Loucy (cell line): Measurements from ENCODE around the gene NAA25.
"Not testable (repeated sequence)": the region's sequence is repeated elsewhere in the genome, so short reads cannot be mapped to it uniquely, and the experiment has no call there.

Experiments
- H2AFZ ChIP-seq: fragments of 200-600 bp; sonication (generic); 2 replicates; pipeline ENCODE4 v1.6.0; 2016; ENCODE audit warnings: antibody characterized with exemption, mild to moderate bottlenecking, low read length, moderate library complexity
- H3F3A ChIP-seq: fragments of 200-600 bp; 2 replicates; pipeline ENCODE4 v1.6.0; 2016; ENCODE audit warnings: antibody characterized with exemption, low read depth, mild to moderate bottlenecking
- H3K27me3 ChIP-seq: fragments of 200-600 bp; sonication (generic); 2 replicates; pipeline ENCODE4 v1.6.1; 2014; ENCODE audit warnings: low read length, mild to moderate bottlenecking; ENCODE audit not compliant: insufficient read depth, poor library complexity, severe bottlenecking
- H3K36me3 ChIP-seq: fragments of 200-600 bp; sonication (generic); 2 replicates; pipeline ENCODE4 v1.6.1; 2016; ENCODE audit warnings: low read length; ENCODE audit not compliant: insufficient read depth
- H3K4me1 ChIP-seq: fragments of 200-600 bp; sonication (generic); 2 replicates; pipeline ENCODE4 v1.5.1; 2014; ENCODE audit warnings: low read length, mild to moderate bottlenecking; ENCODE audit not compliant: insufficient read depth, poor library complexity, severe bottlenecking
- H3K4me2 ChIP-seq: fragments of 200-600 bp; sonication (generic); 2 replicates; pipeline ENCODE4 v1.6.0; 2014; ENCODE audit warnings: antibody characterized with exemption, low read length, low read depth, mild to moderate bottlenecking; ENCODE audit not compliant: poor library complexity, severe bottlenecking
- H3K4me3 ChIP-seq: fragments of 200-600 bp; sonication (generic); 2 replicates; pipeline ENCODE4 v1.5.1; 2014; ENCODE audit warnings: low read length, mild to moderate bottlenecking, mixed read lengths; ENCODE audit not compliant: poor library complexity, severe bottlenecking
- H3K79me2 ChIP-seq: fragments of 200-600 bp; sonication (generic); 2 replicates; pipeline ENCODE4 v1.6.1; 2014; ENCODE audit warnings: low read length; ENCODE audit not compliant: insufficient read depth
- H3K9ac ChIP-seq: fragments of 200-600 bp; sonication (generic); 2 replicates; pipeline ENCODE4 v1.6.0; 2014; ENCODE audit warnings: mild to moderate bottlenecking, low read depth, low read length, moderate library complexity; ENCODE audit not compliant: poor library complexity, severe bottlenecking
- H3K9me2 ChIP-seq: fragments of 200-600 bp; sonication (generic); replicated peaks from 2 replicates; pipeline ENCODE4 v1.6.1; 2016; ENCODE audit warnings: low read depth, low read length, mixed read lengths
- H3K9me3 ChIP-seq: fragments of 200-600 bp; sonication (generic); 2 replicates; pipeline ENCODE4 v1.6.1; 2014; ENCODE audit warnings: mild to moderate bottlenecking, antibody characterized with exemption, low read length, low read depth; ENCODE audit not compliant: insufficient read depth
- H4K20me1 ChIP-seq: fragments of 200-600 bp; sonication (generic); 2 replicates; pipeline ENCODE4 v1.6.0; 2014; ENCODE audit warnings: antibody characterized with exemption, low read length, mild to moderate bottlenecking; ENCODE audit not compliant: insufficient read depth, poor library complexity, severe bottlenecking
- EZH2phosphoT487 ChIP-seq: fragments of 200-600 bp; IDR thresholded peaks from 2 replicates; pipeline ENCODE4 v1.6.1; 2018; ENCODE audit warnings: antibody characterized with exemption, mild to moderate bottlenecking, moderate library complexity, borderline replicate concordance
- TF ChIP-seq, protein P1 (sequence below): fragments of 200-600 bp; sonication (generic); conservative IDR thresholded peaks from 2 replicates; pipeline ENCODE4 v1.5.1; 2014; ENCODE audit warnings: mild to moderate bottlenecking, antibody characterized with exemption, low read length

The NAA25 gene

DNA sequence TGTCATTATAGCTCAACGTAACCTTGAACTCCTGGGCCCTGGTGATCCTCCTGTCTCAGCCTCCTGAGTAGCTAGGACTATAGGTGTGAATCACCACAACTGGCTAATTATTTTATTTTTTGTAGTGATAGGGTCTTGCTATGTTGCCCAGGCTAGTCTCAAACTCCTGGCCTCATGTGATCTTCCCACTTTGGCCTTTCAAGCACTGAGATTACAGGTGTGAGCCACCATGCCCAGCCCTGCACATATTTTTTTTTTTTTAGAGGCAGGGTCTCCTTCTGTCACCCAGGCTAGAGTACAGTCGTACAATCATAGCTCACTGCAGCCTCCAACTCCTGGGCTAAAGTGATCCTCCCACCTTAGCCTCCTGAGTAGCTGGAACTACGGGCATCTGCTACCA is 104.5 kb downstream of the NAA25 start:
- peaks cover 18% of the 10 kb centered on the region for H3K4me1 ChIP-seq
- TF ChIP-seq, protein P1, sequence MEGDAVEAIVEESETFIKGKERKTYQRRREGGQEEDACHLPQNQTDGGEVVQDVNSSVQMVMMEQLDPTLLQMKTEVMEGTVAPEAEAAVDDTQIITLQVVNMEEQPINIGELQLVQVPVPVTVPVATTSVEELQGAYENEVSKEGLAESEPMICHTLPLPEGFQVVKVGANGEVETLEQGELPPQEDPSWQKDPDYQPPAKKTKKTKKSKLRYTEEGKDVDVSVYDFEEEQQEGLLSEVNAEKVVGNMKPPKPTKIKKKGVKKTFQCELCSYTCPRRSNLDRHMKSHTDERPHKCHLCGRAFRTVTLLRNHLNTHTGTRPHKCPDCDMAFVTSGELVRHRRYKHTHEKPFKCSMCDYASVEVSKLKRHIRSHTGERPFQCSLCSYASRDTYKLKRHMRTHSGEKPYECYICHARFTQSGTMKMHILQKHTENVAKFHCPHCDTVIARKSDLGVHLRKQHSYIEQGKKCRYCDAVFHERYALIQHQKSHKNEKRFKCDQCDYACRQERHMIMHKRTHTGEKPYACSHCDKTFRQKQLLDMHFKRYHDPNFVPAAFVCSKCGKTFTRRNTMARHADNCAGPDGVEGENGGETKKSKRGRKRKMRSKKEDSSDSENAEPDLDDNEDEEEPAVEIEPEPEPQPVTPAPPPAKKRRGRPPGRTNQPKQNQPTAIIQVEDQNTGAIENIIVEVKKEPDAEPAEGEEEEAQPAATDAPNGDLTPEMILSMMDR = no peak
- no peak for TF ChIP-seq EZH2phosphoT487
- H4K20me1 ChIP-seq = no peaks in the 10 kb centered on the region
- no peaks in the 10 kb centered on the region for H3K9me2 ChIP-seq
- H3K79me2 ChIP-seq = no peaks in the 10 kb centered on the region
- no peak overlapping the region for H3K4me2 ChIP-seq
- H3K4me3 ChIP-seq = no peak overlapping the region
- no peak overlapping the region for H2AFZ ChIP-seq
- no peaks in the 10 kb centered on the region for H3K9me3 ChIP-seq
- no peak overlapping the region for H3K9ac ChIP-seq
- peaks cover 27% of the 10 kb centered on the region for H3K27me3 ChIP-seq
- no peaks in the 10 kb centered on the region for H3F3A ChIP-seq
- H3K36me3 ChIP-seq = no peaks in the 10 kb centered on the region

DNA sequence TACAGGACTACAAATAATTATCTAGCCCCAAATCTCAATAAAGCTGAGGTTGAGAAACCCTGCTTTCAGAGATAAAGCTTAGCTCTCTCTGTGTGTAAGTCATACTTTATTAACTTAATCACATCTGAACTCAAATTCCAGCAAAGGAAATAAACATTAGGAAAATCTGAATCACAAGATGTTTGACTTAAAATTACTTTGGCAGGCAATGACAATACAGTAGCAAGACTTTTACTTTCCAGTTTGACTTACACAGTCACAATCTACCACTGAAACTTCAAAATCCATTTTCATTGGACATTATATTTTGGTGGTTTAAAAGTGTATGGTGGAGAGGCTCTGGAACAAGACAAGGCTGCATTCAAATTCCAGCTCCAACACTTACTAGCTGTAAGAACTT is 107.0 kb downstream of the NAA25 start:
- H3F3A ChIP-seq = no peaks in the 10 kb centered on the region
- TF ChIP-seq, protein P1 = no peak
- TF ChIP-seq EZH2phosphoT487 = no peak
- no peaks in the 10 kb centered on the region for H4K20me1 ChIP-seq
- H3K4me1 ChIP-seq = peaks cover 18% of the 10 kb centered on the region
- H3K4me3 ChIP-seq = no peak overlapping the region
- H3K9me3 ChIP-seq = no peaks in the 10 kb centered on the region
- no peak overlapping the region for H3K9ac ChIP-seq
- H3K9me2 ChIP-seq = no peaks in the 10 kb centered on the region
- H3K4me2 ChIP-seq = peak overlapping the region; percentile 41
- H3K36me3 ChIP-seq = no peaks in the 10 kb centered on the region
- H3K79me2 ChIP-seq = no peaks in the 10 kb centered on the region
- H3K27me3 ChIP-seq = peaks cover 27% of the 10 kb centered on the region
- no peak overlapping the region for H2AFZ ChIP-seq

DNA sequence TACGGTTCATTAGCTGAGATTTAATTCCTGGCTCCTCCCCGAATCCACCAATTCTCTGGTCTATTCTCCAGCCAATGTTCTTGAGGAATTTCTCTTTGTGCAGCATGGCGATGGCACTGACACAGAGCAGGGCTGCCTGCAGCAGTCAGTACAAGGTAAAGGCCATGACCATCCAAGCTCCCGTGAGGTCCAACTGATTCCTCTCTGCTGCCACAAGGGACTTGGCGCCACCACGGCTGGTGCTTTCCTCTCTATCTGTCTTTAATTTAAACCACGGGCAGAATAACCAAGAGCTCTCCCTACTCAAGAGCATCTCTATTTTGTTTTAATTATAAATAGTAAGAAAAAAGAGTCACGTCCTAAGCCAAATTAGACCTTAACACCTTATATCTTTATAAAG is 107.8 kb downstream of the NAA25 start:
- Histone ChIP-seq H3K4me1 (peaks cover 18% of the 10 kb centered on the region), H3K79me2 (no peaks in the 10 kb centered on the region), H3K9me3 (no peaks in the 10 kb centered on the region), H3F3A (no peaks in the 10 kb centered on the region), H3K9me2 (no peaks in the 10 kb centered on the region), H2AFZ (no peak overlapping the region), H3K4me3 (no peak overlapping the region), H3K9ac (no peak overlapping the region), H3K4me2 (no peak overlapping the region), H3K27me3 (peaks cover 23% of the 10 kb centered on the region), H3K36me3 (no peaks in the 10 kb centered on the region), H4K20me1 (no peaks in the 10 kb centered on the region)
- no peak for TF ChIP-seq EZH2phosphoT487
- TF ChIP-seq, protein P1 = no peak

DNA sequence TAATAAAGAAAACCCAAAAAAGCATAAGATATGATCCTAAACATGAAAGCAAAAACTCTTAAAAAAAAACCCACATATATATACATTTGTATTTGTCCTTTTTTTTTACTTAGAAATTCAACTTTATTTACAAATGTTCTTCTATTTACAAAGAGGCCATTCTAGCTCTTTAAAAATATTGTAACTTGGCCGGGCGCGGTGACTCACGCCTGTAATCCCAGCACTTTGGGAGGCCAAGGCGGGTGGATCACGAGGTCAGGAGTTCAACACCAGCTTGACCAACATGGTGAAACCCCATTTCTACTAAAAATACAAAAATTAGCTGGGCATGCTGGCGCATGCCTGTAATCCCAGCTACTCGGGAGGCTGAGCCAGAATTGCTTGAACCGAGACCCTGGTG is 109.5 kb downstream of the NAA25 start:
- H2AFZ ChIP-seq, H3K9me3 ChIP-seq, H3K79me2 ChIP-seq, H4K20me1 ChIP-seq, H3K9me2 ChIP-seq, H3K9ac ChIP-seq, H3K4me3 ChIP-seq, H3K4me2 ChIP-seq, H3F3A ChIP-seq, H3K36me3 ChIP-seq: not testable (repeated sequence)
- peaks cover 12% of the 10 kb centered on the region for H3K27me3 ChIP-seq
- H3K4me1 ChIP-seq = peaks cover 22% of the 10 kb centered on the region
